ENCODE results near the gene BEST2. TPM values are rescaled to one million over a fixed set of nuclear protein-coding genes. Genes with fewer than 3 reads are reported as not detected.
A peak's percentile ranks its signal among the peaks of the same experiment; 100 is the strongest.
"Not testable (repeated sequence)": the region's sequence is repeated elsewhere in the genome, so short reads cannot be mapped to it uniquely, and the experiment has no call there.

Gene BEST2
- total and polyA plus RNA-seq, 2 donors from 2014 or later, result not detected

DNA sequence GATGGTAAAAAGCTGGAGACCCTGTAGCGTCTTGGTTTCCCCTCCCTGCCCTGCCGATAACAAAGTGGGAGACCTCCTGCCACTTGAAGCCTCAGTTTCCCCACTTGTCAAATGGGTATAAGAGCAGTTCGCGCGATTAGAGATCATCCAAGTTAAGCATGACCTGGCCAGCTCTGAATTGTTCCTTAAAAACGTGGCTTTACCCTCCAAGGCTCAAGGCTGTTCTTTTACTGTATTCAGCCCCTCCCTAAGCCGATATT is 28.3 kb upstream of the BEST2 start:
- DNase-seq (no peak), FAIRE-seq (no peak)
- Histone ChIP-seq H3K9me3 (ENCODE audit: control insufficient read depth in 2 of 3, insufficient read depth in 1 of 3, low read length in 3 of 3) (no peaks in the 10 kb centered on the region), H3K36me3 (ENCODE audit: control insufficient read depth in 2 of 3, insufficient read depth in 3 of 3, low read length in 3 of 3) (peaks cover 4 to 6% (median 5%) of the 10 kb centered on the region in 3 donors), H3K4me3 (ENCODE audit: low read length in 3 of 3) (peak overlapping the region; percentile 62 to 83 (median 71)), H3K4me1 (ENCODE audit: control insufficient read depth in 2 of 3, insufficient read depth in 2 of 3, low read depth in 1 of 3, low read length in 3 of 3) (peaks cover 0 to 22% (median 14%) of the 10 kb centered on the region in 3 donors), H3K9ac (ENCODE audit: low read length in 3 of 3) (peak overlapping the region; percentile 50 to 81 (median 81)), H3K27me3 (ENCODE audit: control insufficient read depth, insufficient read depth, low read length) (no peaks in the 10 kb centered on the region), H3K27ac (ENCODE audit: low read depth in 2 of 2, low read length in 2 of 2) (peak overlapping the region; percentile 45 to 59)
- intact Hi-C loops (cut with DNase I), result no loop called here
- TF ChIP-seq, protein P1, sequence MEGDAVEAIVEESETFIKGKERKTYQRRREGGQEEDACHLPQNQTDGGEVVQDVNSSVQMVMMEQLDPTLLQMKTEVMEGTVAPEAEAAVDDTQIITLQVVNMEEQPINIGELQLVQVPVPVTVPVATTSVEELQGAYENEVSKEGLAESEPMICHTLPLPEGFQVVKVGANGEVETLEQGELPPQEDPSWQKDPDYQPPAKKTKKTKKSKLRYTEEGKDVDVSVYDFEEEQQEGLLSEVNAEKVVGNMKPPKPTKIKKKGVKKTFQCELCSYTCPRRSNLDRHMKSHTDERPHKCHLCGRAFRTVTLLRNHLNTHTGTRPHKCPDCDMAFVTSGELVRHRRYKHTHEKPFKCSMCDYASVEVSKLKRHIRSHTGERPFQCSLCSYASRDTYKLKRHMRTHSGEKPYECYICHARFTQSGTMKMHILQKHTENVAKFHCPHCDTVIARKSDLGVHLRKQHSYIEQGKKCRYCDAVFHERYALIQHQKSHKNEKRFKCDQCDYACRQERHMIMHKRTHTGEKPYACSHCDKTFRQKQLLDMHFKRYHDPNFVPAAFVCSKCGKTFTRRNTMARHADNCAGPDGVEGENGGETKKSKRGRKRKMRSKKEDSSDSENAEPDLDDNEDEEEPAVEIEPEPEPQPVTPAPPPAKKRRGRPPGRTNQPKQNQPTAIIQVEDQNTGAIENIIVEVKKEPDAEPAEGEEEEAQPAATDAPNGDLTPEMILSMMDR (IDR thresholded peaks at IDR 0.05; ENCODE audit: borderline replicate concordance, extremely low read depth, insufficient read depth), result no peak

DNA sequence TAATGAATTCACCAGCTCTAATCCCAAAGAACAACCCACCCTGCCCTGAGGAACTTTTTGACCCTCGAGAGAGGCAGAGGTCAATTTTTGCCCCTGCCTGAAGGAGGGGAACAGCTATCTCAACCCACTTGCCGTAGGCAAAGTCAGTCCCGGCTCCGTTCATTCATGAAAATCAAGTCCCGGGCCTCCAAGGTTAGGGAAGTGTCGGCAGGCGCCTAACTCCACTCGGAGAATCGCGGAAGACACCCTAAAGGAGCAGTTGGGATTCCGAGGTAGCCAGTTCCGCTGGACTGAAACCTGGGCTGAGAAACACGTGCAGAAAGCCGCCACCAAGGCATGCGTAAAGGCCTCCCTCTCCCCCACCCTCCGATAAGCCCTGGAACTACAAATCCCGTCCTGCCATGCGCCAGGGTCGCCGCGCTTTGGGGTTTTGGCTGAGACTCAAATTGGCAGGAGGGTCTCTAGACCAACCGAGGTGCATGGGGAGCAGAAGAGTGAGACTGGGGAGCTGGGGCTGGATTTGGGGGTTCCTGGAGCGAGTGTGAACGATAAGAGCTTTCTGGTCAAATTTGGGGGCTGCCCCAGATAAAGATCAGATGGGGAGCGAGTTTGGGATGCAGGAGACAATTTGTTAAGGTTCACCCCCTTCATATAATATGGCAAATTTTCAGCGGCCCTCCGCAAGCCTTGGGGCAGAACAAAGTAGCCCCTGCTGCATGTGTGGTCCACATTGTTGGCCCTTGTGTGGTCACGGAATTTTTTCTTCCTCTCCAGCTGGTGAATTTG is 27.8 kb upstream of the BEST2 start, which contains the start of gene TNPO2:
Gene TNPO2, minus strand, starts transcription at position 292 of the 786 bp plus-strand sequence. CDS start 2,955 bp downstream, outside the sequence.
- no peak for FAIRE-seq

DNA sequence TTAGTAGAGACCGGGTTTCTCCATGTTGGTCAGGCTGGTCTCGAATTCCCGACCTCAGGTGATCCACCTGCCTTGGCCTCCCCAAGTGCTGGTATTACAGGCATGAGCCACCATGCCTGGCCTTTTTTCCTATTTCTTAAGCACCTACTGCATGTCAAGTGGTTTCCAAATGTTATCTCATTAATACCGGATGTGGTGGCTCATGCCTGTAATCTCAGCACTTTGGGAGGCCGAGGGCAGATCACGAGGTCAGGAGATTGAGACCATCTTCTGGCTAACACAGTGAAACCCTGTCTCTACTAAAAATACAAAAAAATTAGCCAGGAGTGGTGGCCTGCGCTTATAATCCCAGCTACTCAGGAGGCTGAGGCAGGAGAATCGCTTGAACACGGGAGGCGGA is 26.0 kb upstream of the BEST2 start:
- H3K4me1 ChIP-seq (ENCODE audit: control insufficient read depth in 2 of 3, insufficient read depth in 2 of 3, low read depth in 1 of 3, low read length in 3 of 3), result peaks cover 0 to 18% (median 11%) of the 10 kb centered on the region in 3 donors
- H3K9ac ChIP-seq (ENCODE audit: low read length in 3 of 3); intact Hi-C loops (cut with DNase I); H3K27ac ChIP-seq (ENCODE audit: low read depth in 2 of 2, low read length in 2 of 2); H3K27me3 ChIP-seq (ENCODE audit: control insufficient read depth, insufficient read depth, low read length); DNase-seq; H3K9me3 ChIP-seq (ENCODE audit: control insufficient read depth in 2 of 3, insufficient read depth in 1 of 3, low read length in 3 of 3); H3K4me3 ChIP-seq (ENCODE audit: low read length in 3 of 3); FAIRE-seq: not testable (repeated sequence)
- H3K36me3 ChIP-seq (ENCODE audit: control insufficient read depth in 2 of 3, insufficient read depth in 3 of 3, low read length in 3 of 3), result peaks cover 4 to 14% (median 5%) of the 10 kb centered on the region in 3 donors

More for the DNA sequence above, 27.8 kb upstream of the BEST2 start, which contains the start of gene TNPO2:
- Histone ChIP-seq H3K9ac (ENCODE audit: low read length in 3 of 3) (peak within 1 kb of the TSS; percentile 50 to 81 (median 81)), H3K27me3 (ENCODE audit: control insufficient read depth, insufficient read depth, low read length) (no peaks in the 10 kb centered on the region), H3K27ac (ENCODE audit: low read depth in 2 of 2, low read length in 2 of 2) (peak within 1 kb of the TSS; percentile 45 to 59), H3K4me1 (ENCODE audit: control insufficient read depth in 2 of 3, insufficient read depth in 2 of 3, low read depth in 1 of 3, low read length in 3 of 3) (peaks cover 0 to 22% (median 14%) of the 10 kb centered on the region in 3 donors), H3K9me3 (ENCODE audit: control insufficient read depth in 2 of 3, insufficient read depth in 1 of 3, low read length in 3 of 3) (no peaks in the 10 kb centered on the region), H3K36me3 (ENCODE audit: control insufficient read depth in 2 of 3, insufficient read depth in 3 of 3, low read length in 3 of 3) (peaks cover under 1 to 4% (median 3%) of the 10 kb centered on the region in 3 donors), H3K4me3 (ENCODE audit: low read length in 3 of 3) (peak within 1 kb of the TSS; percentile 62 to 83 (median 71))
- peak; percentile 72 to 89 (median 84) for DNase-seq
- TF ChIP-seq, protein P1 (IDR thresholded peaks at IDR 0.05; ENCODE audit: borderline replicate concordance, extremely low read depth, insufficient read depth), result no peak
- intact Hi-C loops (cut with DNase I), result no loop called here

DNA sequence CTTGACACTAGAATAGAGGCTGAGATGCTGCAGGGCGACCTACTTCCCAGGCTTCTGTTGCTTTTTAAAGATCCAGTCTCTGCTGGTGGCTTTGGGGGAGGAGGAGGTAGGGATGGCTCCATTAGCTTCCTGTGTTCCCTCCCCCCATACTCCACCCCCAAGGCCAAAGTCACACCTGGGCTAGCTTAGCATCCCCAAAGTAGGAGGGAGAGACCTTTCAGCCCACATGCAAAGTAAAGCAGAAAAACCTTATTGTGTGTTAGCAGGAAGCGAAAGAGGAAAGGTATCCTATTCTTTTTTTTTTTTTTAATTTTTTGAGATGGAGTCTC is 24.6 kb upstream of the BEST2 start:
- DNase-seq (no peak), FAIRE-seq (no peak)
- TF ChIP-seq, protein P1 (IDR thresholded peaks at IDR 0.05; ENCODE audit: borderline replicate concordance, extremely low read depth, insufficient read depth), result no peak
- no peaks in the 10 kb centered on the region for H3K27me3 ChIP-seq (ENCODE audit: control insufficient read depth, insufficient read depth, low read length)
- H3K36me3 ChIP-seq (ENCODE audit: control insufficient read depth in 2 of 3, insufficient read depth in 3 of 3, low read length in 3 of 3), result peaks cover 4 to 18% (median 11%) of the 10 kb centered on the region in 3 donors
- H3K9ac ChIP-seq (ENCODE audit: low read length in 3 of 3), result no peak overlapping the region
- H3K4me1 ChIP-seq (ENCODE audit: control insufficient read depth in 2 of 3, insufficient read depth in 2 of 3, low read depth in 1 of 3, low read length in 3 of 3), result peaks cover 0 to 14% (median 9%) of the 10 kb centered on the region in 3 donors
- intact Hi-C loops (cut with DNase I), result no loop called here
- H3K9me3 ChIP-seq (ENCODE audit: control insufficient read depth in 2 of 3, insufficient read depth in 1 of 3, low read length in 3 of 3), result no peaks in the 10 kb centered on the region
- H3K4me3 ChIP-seq (ENCODE audit: low read length in 3 of 3), result no peak overlapping the region
- no peak overlapping the region for H3K27ac ChIP-seq (ENCODE audit: low read depth in 2 of 2, low read length in 2 of 2)

Measured in kidney (tissue), 14 donors.